K562 (cell line): ENCODE results near the gene ITPR1. TPM values are rescaled to one million over a fixed set of nuclear protein-coding genes. Genes with fewer than 3 reads are reported as not detected.

Experiments
- BMI1 ChIP-seq: fragments of 150-350 bp; IDR thresholded peaks from 2 replicates; pipeline ENCODE4 v1.6.1; 2014; ENCODE audit warnings: low read length
- BRD4 ChIP-seq: fragments of 200-600 bp; sonication (generic); IDR thresholded peaks from 2 replicates; pipeline ENCODE4 v1.6.1; 2017; ENCODE audit warnings: inconsistent platforms
- CC2D1A ChIP-seq: fragments of 450-650 bp; IDR thresholded peaks from 2 replicates; pipeline ENCODE4 v1.6.1; 2017; ENCODE audit warnings: mild to moderate bottlenecking
- CREB3 ChIP-seq: fragments of 450-650 bp; conservative IDR thresholded peaks from 2 replicates; pipeline ENCODE4 v1.6.1; 2016; ENCODE audit warnings: missing genetic modification characterization, low read depth, mild to moderate bottlenecking, missing compliant biosample characterization, moderate library complexity
- ELK3 ChIP-seq: fragments of 450-650 bp; formaldehyde crosslinking; IDR thresholded peaks from 2 replicates; pipeline ENCODE4 v1.4.0; 2020; ENCODE audit warnings: mild to moderate bottlenecking
- FOXJ2 ChIP-seq: fragments of 200-800 bp; sonication (Bioruptor generic); IDR thresholded peaks from 2 replicates; pipeline ENCODE4 v1.6.1; 2016; ENCODE audit warnings: missing genetic modification characterization, missing compliant biosample characterization
- HMG20B ChIP-seq: fragments of 250-450 bp; sonication (Bioruptor Pico); IDR thresholded peaks from 2 replicates; pipeline ENCODE4 v1.5.0; 2021; ENCODE audit warnings: mild to moderate bottlenecking
- MXI1 ChIP-seq: IDR thresholded peaks from 2 replicates; pipeline ENCODE4 v1.6.1; 2011; ENCODE audit warnings: low read depth, mild to moderate bottlenecking, improper control_type of control experiment, low read length
- MYNN ChIP-seq, 2 experiments: sonication (generic); formaldehyde crosslinking in 1 of 2; IDR thresholded peaks; 2 replicates each; pipeline versions ENCODE4 v1.5.0 to v1.6.1; 2016 to 2020; ENCODE audit warnings: antibody characterized with exemption in 1 of 2, missing genetic modification reagents in 1 of 2
- NBN ChIP-seq: fragments of 450-650 bp; IDR thresholded peaks from 2 replicates; pipeline ENCODE4 v1.6.1; 2016; ENCODE audit warnings: low read depth, mild to moderate bottlenecking
- NCOA2 ChIP-seq, 2 experiments: fragments of 450-650 bp; IDR thresholded peaks; 2 replicates each; pipeline ENCODE4 v1.6.1; 2018; ENCODE audit warnings: mild to moderate bottlenecking in 2 of 2, moderate library complexity in 1 of 2; ENCODE audit not compliant: partially characterized antibody in 2 of 2
- PHF21A ChIP-seq: fragments of 450-650 bp; IDR thresholded peaks from 2 replicates; pipeline ENCODE4 v1.6.1; 2017; ENCODE audit warnings: low read depth, borderline replicate concordance
- TRIM24 ChIP-seq, 2 experiments: fragments of 450-650 bp; IDR thresholded peaks; 2 replicates each; pipeline ENCODE4 v1.6.1; 2016
- ZNF384 ChIP-seq: IDR thresholded peaks from 2 replicates; pipeline ENCODE4 v1.6.1; 2012; ENCODE audit warnings: low read depth, low read length, improper control_type of control experiment
- ZNF75A ChIP-seq: fragments of 450-650 bp; formaldehyde crosslinking; IDR thresholded peaks from 2 replicates; pipeline ENCODE4 v1.4.0; 2020; ENCODE audit warnings: mild to moderate bottlenecking
- polyA plus RNA-seq, 8 experiments: library from polyadenylated mRNA; depleted of rRNA in 4 of 8; stranded (reverse) in 5 of 8; unstranded in 3 of 8; fragments of >200 nt; fragmentation: Nextera tagmentation in 2 of 8; fragmentation: Illumina TruSeq in 1 of 8; extraction: Ambion mirVana in 2 of 8; extraction: Trizol in 1 of 8; gene quantifications; 2 replicates each; pipeline versions ENCODE4 v1.2.1 to v1.2.3, GENCODE V29; 2011 to 2014; ENCODE audit warnings: inconsistent platforms in 1 of 8, missing spikeins in 1 of 8
- total RNA-seq, 7 experiments: library from RNA; depleted of rRNA in 6 of 7; stranded (reverse); fragments of >200 nt in 6 of 7; fragmentation: Illumina TruSeq in 2 of 7; extraction: Trizol in 2 of 7; gene quantifications; 2 replicates each; pipeline versions ENCODE4 v1.2.1 to v1.2.3, GENCODE V29; 2011 to 2021; ENCODE audit warnings: low replicate concordance in 1 of 7
- TF ChIP-seq, protein P1 (sequence below): sonication (generic); formaldehyde crosslinking; IDR thresholded peaks from 2 replicates; pipeline ENCODE4 v1.8.1; 2023; ENCODE audit warnings: mild to moderate bottlenecking, missing genetic modification reagents
- TF ChIP-seq, protein P2 (sequence below), 2 experiments: fragments of 450-650 bp in 1 of 2; sonication (generic) in 1 of 2; formaldehyde crosslinking; conservative IDR thresholded peaks; 2 replicates each; pipeline versions ENCODE4 v1.4.0 to v1.8.1; 2020 to 2022; ENCODE audit warnings: mild to moderate bottlenecking in 1 of 2, missing genetic modification reagents in 1 of 2
- TF ChIP-seq, protein P3 (sequence below): IDR thresholded peaks from 2 replicates; pipeline ENCODE4 v1.6.1; 2011; ENCODE audit not compliant: insufficient read length; ENCODE audit errors: extremely low read depth

ITPR1 gene
- total and polyA plus RNA-seq, 9 of the 15 experiments (the other 6 are each of a cell fraction or from before 2014, with no cell fraction given) = 22.4 to 40.0 (median 27.4) TPM

DNA sequence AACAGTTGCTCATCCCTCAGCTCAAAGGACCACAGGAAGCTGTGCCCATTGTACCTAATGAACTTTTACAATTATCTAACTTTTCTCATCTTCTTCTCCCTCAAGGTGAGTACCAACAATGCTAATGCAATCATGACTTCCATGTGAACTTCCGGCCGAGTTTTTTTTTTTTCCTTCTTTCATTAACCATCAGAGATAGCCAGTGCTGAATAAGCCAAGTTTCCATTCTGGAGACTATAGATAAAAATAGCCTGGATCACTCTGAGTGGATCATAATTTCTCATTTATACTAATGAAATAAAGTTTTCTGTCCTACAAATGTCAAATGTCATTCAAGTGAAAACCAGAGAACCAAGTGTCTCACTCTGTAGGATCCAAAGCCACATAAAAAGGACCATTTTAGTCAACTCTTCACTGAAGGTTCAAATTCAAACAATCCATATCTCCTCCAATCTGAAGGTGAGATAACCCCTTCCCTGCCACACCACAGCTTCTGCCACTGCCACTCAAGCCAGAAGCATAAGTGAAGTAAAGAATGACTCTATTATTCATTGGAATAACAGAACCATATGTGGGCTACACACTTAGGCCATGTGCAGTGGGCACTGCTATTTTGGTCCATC lies 31.6 kb upstream of the ITPR1 start (continued):
- TF ChIP-seq ELK3 (CRISPR knock-in tag) = no peak
- no peak for TF ChIP-seq PHF21A
- TF ChIP-seq MYNN (IDR thresholded peaks at IDR 0.05) = no peak
- no peak for TF ChIP-seq MYNN (CRISPR knock-in tag; IDR thresholded peaks at IDR 0.05)
- TF ChIP-seq NCOA2 (IDR thresholded peaks at IDR 0.05; ENCODE audit: partially characterized antibody in 2 of 2) = no peak
- TF ChIP-seq FOXJ2 (tag) = no peak
- no peak for TF ChIP-seq HMG20B
- no peak for TF ChIP-seq ZNF75A (CRISPR knock-in tag)
- no peak for TF ChIP-seq CC2D1A
- TF ChIP-seq ZNF384 = peak; percentile 62
- TF ChIP-seq CREB3 (tag) = no peak
- TF ChIP-seq, protein P1, sequence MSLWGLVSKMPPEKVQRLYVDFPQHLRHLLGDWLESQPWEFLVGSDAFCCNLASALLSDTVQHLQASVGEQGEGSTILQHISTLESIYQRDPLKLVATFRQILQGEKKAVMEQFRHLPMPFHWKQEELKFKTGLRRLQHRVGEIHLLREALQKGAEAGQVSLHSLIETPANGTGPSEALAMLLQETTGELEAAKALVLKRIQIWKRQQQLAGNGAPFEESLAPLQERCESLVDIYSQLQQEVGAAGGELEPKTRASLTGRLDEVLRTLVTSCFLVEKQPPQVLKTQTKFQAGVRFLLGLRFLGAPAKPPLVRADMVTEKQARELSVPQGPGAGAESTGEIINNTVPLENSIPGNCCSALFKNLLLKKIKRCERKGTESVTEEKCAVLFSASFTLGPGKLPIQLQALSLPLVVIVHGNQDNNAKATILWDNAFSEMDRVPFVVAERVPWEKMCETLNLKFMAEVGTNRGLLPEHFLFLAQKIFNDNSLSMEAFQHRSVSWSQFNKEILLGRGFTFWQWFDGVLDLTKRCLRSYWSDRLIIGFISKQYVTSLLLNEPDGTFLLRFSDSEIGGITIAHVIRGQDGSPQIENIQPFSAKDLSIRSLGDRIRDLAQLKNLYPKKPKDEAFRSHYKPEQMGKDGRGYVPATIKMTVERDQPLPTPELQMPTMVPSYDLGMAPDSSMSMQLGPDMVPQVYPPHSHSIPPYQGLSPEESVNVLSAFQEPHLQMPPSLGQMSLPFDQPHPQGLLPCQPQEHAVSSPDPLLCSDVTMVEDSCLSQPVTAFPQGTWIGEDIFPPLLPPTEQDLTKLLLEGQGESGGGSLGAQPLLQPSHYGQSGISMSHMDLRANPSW (CRISPR knock-in tag) = no peak
- TF ChIP-seq, protein P2, sequence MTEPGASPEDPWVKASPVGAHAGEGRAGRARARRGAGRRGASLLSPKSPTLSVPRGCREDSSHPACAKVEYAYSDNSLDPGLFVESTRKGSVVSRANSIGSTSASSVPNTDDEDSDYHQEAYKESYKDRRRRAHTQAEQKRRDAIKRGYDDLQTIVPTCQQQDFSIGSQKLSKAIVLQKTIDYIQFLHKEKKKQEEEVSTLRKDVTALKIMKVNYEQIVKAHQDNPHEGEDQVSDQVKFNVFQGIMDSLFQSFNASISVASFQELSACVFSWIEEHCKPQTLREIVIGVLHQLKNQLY (CRISPR knock-in tag; conservative IDR thresholded peaks at IDR 0.05) = no peak
- no peak for TF ChIP-seq MXI1
- no peak for TF ChIP-seq TRIM24 (IDR thresholded peaks at IDR 0.05)
- TF ChIP-seq NBN = no peak
- TF ChIP-seq, protein P3, sequence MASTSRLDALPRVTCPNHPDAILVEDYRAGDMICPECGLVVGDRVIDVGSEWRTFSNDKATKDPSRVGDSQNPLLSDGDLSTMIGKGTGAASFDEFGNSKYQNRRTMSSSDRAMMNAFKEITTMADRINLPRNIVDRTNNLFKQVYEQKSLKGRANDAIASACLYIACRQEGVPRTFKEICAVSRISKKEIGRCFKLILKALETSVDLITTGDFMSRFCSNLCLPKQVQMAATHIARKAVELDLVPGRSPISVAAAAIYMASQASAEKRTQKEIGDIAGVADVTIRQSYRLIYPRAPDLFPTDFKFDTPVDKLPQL = no peak
- TF ChIP-seq BRD4 = no peak
- TF ChIP-seq BMI1 = no peak
